D341Med (cell line): ENCODE data around the gene DDX5.
"Not testable (repeated sequence)": the region's sequence is repeated elsewhere in the genome, so short reads cannot be mapped to it uniquely, and the experiment has no call there.

ENCODE experiments used
- DNase-seq: peaks from one replicate; pipeline ENCODE4 v3.0.0; 2012; ENCODE audit warnings: low spot score

Gene DDX5

GRCh38 chr17:64507413-64507782, 1.3 kb upstream of the DDX5 start:
- DNase-seq, result peak; percentile 69

- peak; percentile 95 for DNase-seq
These were observed 705 bp upstream of the DDX5 start, which contains the start of gene CEP95 for GRCh38 chr17:64506576-64507412. Gene CEP95 (plus strand): TSS chr17:64506977. CDS start chr17:64507098, 121 bp downstream.

GRCh38 chr17:64505340-64506200, 519 bp downstream of the DDX5 start:
- peak; percentile 90 for DNase-seq

- no peak for DNase-seq
These were observed 1.2 kb downstream of the DDX5 start for GRCh38 chr17:64504769-64505339.

GRCh38 chr17:64503821-64504768, 2.0 kb downstream of the DDX5 start:
- no peak for DNase-seq

GRCh38 chr17:64503341-64503740, 2.7 kb downstream of the DDX5 start:
- DNase-seq, result no peak

- no peak for DNase-seq
These were observed 3.3 kb downstream of the DDX5 start for GRCh38 chr17:64502809-64503208.

- DNase-seq, result no peak
These were observed 4.1 kb downstream of the DDX5 start for GRCh38 chr17:64502021-64502420.

GRCh38 chr17:64500862-64501765, 5.0 kb downstream of the DDX5 start:
- no peak for DNase-seq

- DNase-seq, result no peak
These were observed 5.6 kb downstream of the DDX5 start for GRCh38 chr17:64500487-64500859.

GRCh38 chr17:64499805-64500486, 6.1 kb downstream of the DDX5 start:
- DNase-seq, result no peak

- DNase-seq, result no peak
These were observed 7.5 kb downstream of the DDX5 start for GRCh38 chr17:64498308-64499203.

GRCh38 chr17:64497565-64498035, 8.5 kb downstream of the DDX5 start:
- no peak for DNase-seq

GRCh38 chr17:64496786-64497564, 9.1 kb downstream of the DDX5 start, which contains the start of gene POLG2:
Gene POLG2 (minus strand): TSS chr17:64497054. CDS start chr17:64496968, 86 bp downstream.
- DNase-seq, result peak; percentile 99

GRCh38 chr17:64496348-64496785, 9.7 kb downstream of the DDX5 start:
- DNase-seq, result no peak

- DNase-seq, result not testable (repeated sequence)
These were observed 10.8 kb downstream of the DDX5 start for GRCh38 chr17:64495300-64495699.

GRCh38 chr17:64494121-64494520, 12.0 kb downstream of the DDX5 start:
- no peak for DNase-seq
